Measurements from ENCODE around the gene RPL36.
A peak's percentile ranks its signal among the peaks of the same experiment; 100 is the strongest.
"Not testable (repeated sequence)": the region's sequence is repeated elsewhere in the genome, so short reads cannot be mapped to it uniquely, and the experiment has no call there.

Gene RPL36

GRCh38 chr19:5690955-5691821, 1.1 kb downstream of the RPL36 start:
- peak; percentile 63 for DNase-seq (ENCODE audit: low read depth)

GRCh38 chr19:5691822-5692722, 2.0 kb downstream of the RPL36 start:
- DNase-seq (ENCODE audit: low read depth) = no peak

- no peak for DNase-seq (ENCODE audit: low read depth)
Observed at GRCh38 chr19:5692723-5693194, 2.7 kb downstream of the RPL36 start.

GRCh38 chr19:5693195-5694166, 3.4 kb downstream of the RPL36 start:
- DNase-seq (ENCODE audit: low read depth) = no peak

GRCh38 chr19:5694167-5694955, 4.3 kb downstream of the RPL36 start:
- DNase-seq (ENCODE audit: low read depth) = no peak

GRCh38 chr19:5694956-5695648, 5.0 kb downstream of the RPL36 start:
- DNase-seq (ENCODE audit: low read depth) = no peak

GRCh38 chr19:5695649-5696195, 5.6 kb downstream of the RPL36 start:
- DNase-seq (ENCODE audit: low read depth) = no peak

GRCh38 chr19:5696196-5697021, 6.3 kb downstream of the RPL36 start:
- no peak for DNase-seq (ENCODE audit: low read depth)

GRCh38 chr19:5697022-5697889, 7.2 kb downstream of the RPL36 start:
- no peak for DNase-seq (ENCODE audit: low read depth)

GRCh38 chr19:5697890-5698634, 8.0 kb downstream of the RPL36 start:
- DNase-seq (ENCODE audit: low read depth) = no peak

GRCh38 chr19:5698635-5699422, 8.7 kb downstream of the RPL36 start:
- DNase-seq (ENCODE audit: low read depth) = no peak

- no peak for DNase-seq (ENCODE audit: low read depth)
Observed at GRCh38 chr19:5700455-5701092, 10.5 kb downstream of the RPL36 start.

- DNase-seq (ENCODE audit: low read depth) = not testable (repeated sequence)
Observed at GRCh38 chr19:5702053-5702410, 11.9 kb downstream of the RPL36 start.

- no peak for DNase-seq (ENCODE audit: low read depth)
Observed at GRCh38 chr19:5703819-5704818, 14.0 kb downstream of the RPL36 start.

- no peak for DNase-seq (ENCODE audit: low read depth)
Observed at GRCh38 chr19:5705552-5705951, 15.5 kb downstream of the RPL36 start.

All from fibroblast of gingiva (primary cell).